Ovary (tissue), 9 donors: ENCODE measurements around the gene PLXNA3. TPM values are rescaled to one million over a fixed set of nuclear protein-coding genes. Genes with fewer than 3 reads are reported as not detected.

ENCODE experiments used
- DNase-seq, 5 donors: peaks; one replicate each; pipeline ENCODE4 v3.0.0-alpha.2; 2019 to 2020
- H3K27ac ChIP-seq, 2 donors: fragments of 200-600 bp; one replicate each; pipeline versions ENCODE4 v1.5.1 to v1.8.0; 2019 to 2022
- H3K27me3 ChIP-seq: fragments of 200-600 bp; one replicate; pipeline ENCODE4 v1.8.0; 2022
- H3K36me3 ChIP-seq: fragments of 200-600 bp; sonication (generic); one replicate; pipeline ENCODE4 v1.5.1; 2019
- H3K4me1 ChIP-seq: one replicate; pipeline ENCODE4 v1.8.1; 2013; ENCODE audit warnings: mild to moderate bottlenecking, moderate library complexity; ENCODE audit not compliant: insufficient read depth
- H3K4me3 ChIP-seq: fragments of 200-600 bp; sonication (generic); one replicate; pipeline ENCODE4 v1.5.1; 2017
- H3K9me3 ChIP-seq, 2 donors: fragments of 200-600 bp in 1 of 2; sonication (generic) in 1 of 2; one replicate each; pipeline versions ENCODE4 v1.5.1 to v1.8.1; 2013 to 2019; ENCODE audit warnings: mild to moderate bottlenecking in 1 of 2, moderate library complexity in 1 of 2
- CTCF ChIP-seq, 3 donors: fragments of 450-650 bp in 2 of 3; fragments of 200-600 bp in 1 of 3; IDR thresholded peaks; one replicate each; pipeline versions ENCODE4 v1.5.1 to v1.8.0; 2016 to 2022; ENCODE audit warnings: antibody characterized with exemption in 3 of 3, mild to moderate bottlenecking in 1 of 3
- EP300 ChIP-seq: sonication (generic); formaldehyde crosslinking; IDR thresholded peaks from one replicate; pipeline ENCODE4 v1.6.1; 2017; ENCODE audit warnings: antibody characterized with exemption
- POLR2A ChIP-seq: fragments of 450-650 bp; IDR thresholded peaks from one replicate; pipeline ENCODE4 v1.6.1; 2017; ENCODE audit warnings: antibody characterized with exemption, mild to moderate bottlenecking, moderate library complexity
- WGBS, 3 donors: extraction: QIAGEN DNeasy Blood & Tissue Kit in 1 of 3; methylation state at CpG; one replicate each; pipeline versions ENCODE4 v1.1.5 to v1.1.7; 2013 to 2017; 5-methylcytosine and 5-hydroxymethylcytosine counted together
- intact Hi-C, 4 donors: fragments of 100-400 bp; cut with DNase I; formaldehyde crosslinking; loops; one replicate each; pipeline versions ENCODE4 v1.11.0 to v1.15.1; 2022 to 2023
- polyA plus RNA-seq, 2 donors: library from polyadenylated mRNA; stranded (reverse); fragments of 200-250 nt in 1 of 2; fragments of 350-450 nt in 1 of 2; fragmentation: Illumina TruSeq in 1 of 2; extraction: RNeasy Lipid Tissue Mini Kit (QIAGEN cat#74804) in 1 of 2; gene quantifications; one replicate each; pipeline ENCODE4 v1.2.3, GENCODE V29; 2013 to 2014
- total RNA-seq, 7 donors: library from RNA; depleted of rRNA in 2 of 7; stranded (reverse); fragments of >200 nt in 2 of 7; fragmentation: NEBNext Ultra II Directional in 3 of 7; extraction: Animal tissue kit (Norgen Biotek cat#: 25700) in 3 of 7; gene quantifications; one replicate each; pipeline versions ENCODE4 v1.1.0 to v1.2.4, GENCODE V29; 2016 to 2023
- donor health status: DM: no; HTN: no; CAD: no; lungs with moderate emphysema.
- donor health status: DM: no; HTN: no; CAD: no.
- donor health status: Bipolar disorder and iron deficiency.
- donor health status: DM: yes; HTN: yes; CAD: no.
- donor health status: DM: no; HTN: no; CAD: no.
- donor health status: DM: yes; HTN: yes; CAD: no.

PLXNA3 gene
- total and polyA plus RNA-seq, 9 donors, result 9.5 to 118 (median 43.2) TPM

- Histone ChIP-seq H3K9me3 (no peaks in the 10 kb centered on the region), H3K36me3 (no peaks in the 10 kb centered on the region), H3K4me3 (no peak overlapping the region), H3K27ac (no peak overlapping the region), H3K27me3 (no peaks in the 10 kb centered on the region), H3K4me1 (no peaks in the 10 kb centered on the region)
- no peak for DNase-seq
- intact Hi-C loops, result no loop called here
- 80 to 87% (median 85%) methylated on average over 14 of the region's 14 CpGs for WGBS, 3 donors
- TF ChIP-seq CTCF (IDR thresholded peaks at IDR 0.05) (no peak), POLR2A (no peak), EP300 (no peak)
Observed at GRCh38 chrX:154448484-154448883, 9.6 kb upstream of the PLXNA3 start.

GRCh38 chrX:154449618-154450017 is 8.5 kb upstream of the PLXNA3 start:
- H3K4me3 ChIP-seq, result no peak overlapping the region
- WGBS, 3 donors, result 87 to 89% (median 87%) methylated on average over 18 of the region's 18 CpGs
- DNase-seq, result no peak
- H3K9me3 ChIP-seq, result no peaks in the 10 kb centered on the region
- no peaks in the 10 kb centered on the region for H3K4me1 ChIP-seq
- intact Hi-C loops, result no loop called here
- H3K27me3 ChIP-seq, result no peaks in the 10 kb centered on the region
- H3K27ac ChIP-seq, result no peak overlapping the region
- TF ChIP-seq POLR2A (no peak), CTCF (IDR thresholded peaks at IDR 0.05) (no peak)
- no peaks in the 10 kb centered on the region for H3K36me3 ChIP-seq

- H3K36me3 ChIP-seq, result no peaks in the 10 kb centered on the region
Observed at GRCh38 chrX:154450312-154450711, 7.8 kb upstream of the PLXNA3 start.

GRCh38 chrX:154452823-154453222 is 5.3 kb upstream of the PLXNA3 start:
- WGBS, 3 donors, result 89 to 91% (median 90%) methylated on average over 9 of the region's 9 CpGs
- intact Hi-C loops, result no loop called here
- Histone ChIP-seq H3K9me3 (no peaks in the 10 kb centered on the region), H3K27ac (no peak overlapping the region), H3K27me3 (no peaks in the 10 kb centered on the region), H3K4me3 (no peak overlapping the region), H3K4me1 (no peaks in the 10 kb centered on the region), H3K36me3 (no peaks in the 10 kb centered on the region)
- no peak for DNase-seq
- TF ChIP-seq CTCF (IDR thresholded peaks at IDR 0.05) (no peak), EP300 (no peak), POLR2A (no peak)

More at GRCh38 chrX:154450312-154450711, 7.8 kb upstream of the PLXNA3 start:
- intact Hi-C loops, result no loop called here
- H3K4me3 ChIP-seq, result no peak overlapping the region
- no peaks in the 10 kb centered on the region for H3K4me1 ChIP-seq
- no peak for TF ChIP-seq EP300
- no peak for TF ChIP-seq CTCF (IDR thresholded peaks at IDR 0.05)
- WGBS, 3 donors, result 87 to 90% (median 89%) methylated on average over 17 of the region's 17 CpGs
- H3K27me3 ChIP-seq, result no peaks in the 10 kb centered on the region
- no peak for DNase-seq
- H3K27ac ChIP-seq, result no peak overlapping the region
- no peaks in the 10 kb centered on the region for H3K9me3 ChIP-seq
